Caco-2 (cell line): ENCODE results near the gene ERC2. TPM values are rescaled to one million over a fixed set of nuclear protein-coding genes. Genes with fewer than 3 reads are reported as not detected.

Experiments
- BruUV-seq: library from RNA; stranded (reverse); fragments of 400-500 nt; replicated peaks from 2 replicates; lab custom pipeline; 2021; lab: Mats Ljungman, UMichigan
- CTCF ChIA-PET: fragments of 300-600 bp; sonication (Branson Sonifier 250); formaldehyde crosslinking; loops from one replicate; lab custom pipeline; 2022; ENCODE audit warnings: antibody characterized with exemption; lab: Charles Lee
- POLR2A ChIA-PET: fragments of 300-600 bp; sonication (Branson Sonifier 250); formaldehyde crosslinking; loops from one replicate; lab custom pipeline; 2022; ENCODE audit warnings: antibody characterized with exemption; lab: Charles Lee
- DNase-seq, 2 experiments: peaks; one replicate each; pipeline versions ENCODE4 v3.0.0 to v3.0.0-alpha.2; 2020 to 2022
- H3K27me3 ChIP-seq: replicated peaks from 2 replicates; pipeline ENCODE4 v1.6.0; 2011; ENCODE audit warnings: low read length; ENCODE audit not compliant: control insufficient read depth, insufficient read depth
- H3K36me3 ChIP-seq: 2 replicates; pipeline ENCODE4 v1.5.1; 2011; ENCODE audit warnings: low read length; ENCODE audit not compliant: control insufficient read depth, insufficient read depth
- H3K4me1 ChIP-seq: fragments of 250-450 bp; sonication (Bioruptor Pico); 2 replicates; pipeline ENCODE4 v1.5.1; 2020; ENCODE audit warnings: mild to moderate bottlenecking
- H3K4me3 ChIP-seq: 2 replicates; pipeline ENCODE4 v1.5.1; 2011; ENCODE audit warnings: low read depth, mild to moderate bottlenecking, control low read depth, low read length
- H3K9me3 ChIP-seq: fragments of 250-450 bp; sonication (Bioruptor Pico); 2 replicates; pipeline ENCODE4 v1.5.1; 2020; ENCODE audit warnings: mild to moderate bottlenecking, moderate library complexity
- H3K27ac Mint-ChIP-seq: one replicate; pipeline ENCODE4 v1.8.0; 2022; ENCODE audit warnings: mixed read lengths; ENCODE audit not compliant: unreplicated experiment
- H3K27me3 Mint-ChIP-seq: one replicate; pipeline ENCODE4 v1.8.0; 2022; ENCODE audit warnings: mixed read lengths; ENCODE audit not compliant: insufficient read depth, unreplicated experiment
- H3K36me3 Mint-ChIP-seq: one replicate; pipeline ENCODE4 v1.8.0; 2022; ENCODE audit warnings: mild to moderate bottlenecking, mixed read lengths; ENCODE audit not compliant: insufficient read depth, unreplicated experiment
- H3K4me1 Mint-ChIP-seq: one replicate; pipeline ENCODE4 v1.8.0; 2022; ENCODE audit warnings: low read depth, mixed read lengths; ENCODE audit not compliant: unreplicated experiment
- H3K4me3 Mint-ChIP-seq: one replicate; pipeline ENCODE4 v1.8.0; 2022; ENCODE audit warnings: mild to moderate bottlenecking, moderate library complexity, mixed read lengths; ENCODE audit not compliant: unreplicated experiment
- H3K9me3 Mint-ChIP-seq: one replicate; pipeline ENCODE4 v1.8.0; 2022; ENCODE audit warnings: mixed read lengths; ENCODE audit not compliant: unreplicated experiment
- CTCF ChIP-seq, 2 experiments: fragments of 200-600 bp in 1 of 2; IDR thresholded peaks; 1 replicate in 1 of 2; 2 replicates in 1 of 2; pipeline versions ENCODE4 v1.5.1 to v1.8.0; 2011 to 2022; ENCODE audit warnings: antibody characterized with exemption in 1 of 2, control low read depth in 1 of 2, inconsistent platforms in 1 of 2, low read depth in 1 of 2, low read length in 1 of 2, mild to moderate bottlenecking in 1 of 2, moderate library complexity in 1 of 2; ENCODE audit not compliant: insufficient read depth in 1 of 2, severe bottlenecking in 1 of 2, unreplicated experiment in 1 of 2
- intact Hi-C: fragments of 100-400 bp; cut with micrococcal nuclease; formaldehyde crosslinking; loops from one replicate; pipeline ENCODE4 v1.10.0; 2022; ENCODE audit not compliant: unreplicated experiment
- total RNA-seq: library from RNA; stranded (reverse); gene quantifications from 2 replicates; pipeline ENCODE4 v1.2.3, GENCODE V29; 2022

The ERC2 gene
- total RNA-seq, 1 experiment from 2014 or later, result 0.54 TPM

DNA sequence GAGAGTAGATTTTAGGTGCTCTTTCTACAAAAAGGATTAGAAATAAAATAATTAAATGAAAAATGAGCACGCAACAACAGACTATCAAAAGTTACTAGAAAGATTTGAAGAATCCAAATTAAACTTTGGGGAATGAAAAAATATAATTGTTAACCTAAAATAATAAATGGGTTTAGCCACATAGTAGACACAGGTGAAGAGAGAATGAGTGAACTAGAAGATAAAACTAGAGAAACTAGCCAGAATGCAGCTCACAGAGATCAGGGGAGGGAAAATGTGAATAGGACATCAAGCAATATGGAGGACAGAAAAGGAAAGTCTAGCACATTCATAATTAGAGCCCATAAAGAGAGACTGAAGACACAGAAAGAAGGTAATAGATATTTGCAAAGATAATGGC is 670.5 kb downstream of the ERC2 start:
- TF ChIP-seq CTCF (IDR thresholded peaks at IDR 0.05; ENCODE audit: insufficient read depth in 1 of 2, low read depth in 1 of 2, low read length in 1 of 2, severe bottlenecking in 1 of 2, unreplicated experiment in 1 of 2), result no peak
- no TSS peak for BruUV-seq
- CTCF ChIA-PET, result no interaction called here
- no peak overlapping the region for H3K4me3 Mint-ChIP-seq
- no peaks in the 10 kb centered on the region for H3K9me3 ChIP-seq
- intact Hi-C loops, result no loop called here
- no peaks in the 10 kb centered on the region for H3K27me3 ChIP-seq
- no peak for DNase-seq
- H3K27ac Mint-ChIP-seq, result no peak overlapping the region
- no peaks in the 10 kb centered on the region for H3K36me3 Mint-ChIP-seq
- H3K4me1 Mint-ChIP-seq, result peaks cover 6% of the 10 kb centered on the region
- no peaks in the 10 kb centered on the region for H3K36me3 ChIP-seq
- no peak overlapping the region for H3K4me3 ChIP-seq
- H3K4me1 ChIP-seq, result no peaks in the 10 kb centered on the region
- peaks cover 10% of the 10 kb centered on the region for H3K9me3 Mint-ChIP-seq
- H3K27me3 Mint-ChIP-seq, result peaks cover 2% of the 10 kb centered on the region
- POLR2A ChIA-PET, result interaction anchor here (0.6 kb wide), 1 partner anchor 296 kb away, joined by 3 read pairs; no protein-coding TSS in a partner anchor

DNA sequence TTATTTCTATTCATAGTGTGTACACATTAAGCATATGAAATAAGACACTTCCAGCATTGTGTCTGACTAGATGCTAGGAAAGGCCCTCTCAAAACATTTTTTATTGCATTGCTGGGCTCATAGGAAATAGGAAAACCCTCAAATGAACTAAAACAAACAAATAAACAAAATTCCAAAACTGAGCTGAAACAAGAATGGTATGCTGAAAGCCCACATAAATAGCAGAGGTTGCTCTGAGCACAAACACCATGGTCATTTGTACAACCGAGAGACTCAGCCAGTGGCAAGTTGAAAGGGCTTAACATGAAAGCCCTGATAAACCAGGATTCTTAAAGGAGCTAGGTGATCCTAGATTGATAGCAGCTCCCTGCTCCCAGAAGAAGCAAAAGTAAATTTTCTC is 671.2 kb downstream of the ERC2 start:
- no peak for TF ChIP-seq CTCF (IDR thresholded peaks at IDR 0.05; ENCODE audit: insufficient read depth in 1 of 2, low read depth in 1 of 2, low read length in 1 of 2, severe bottlenecking in 1 of 2, unreplicated experiment in 1 of 2)
- Mint-ChIP-seq H3K9me3 (peaks cover 10% of the 10 kb centered on the region), H3K4me1 (peaks cover 6% of the 10 kb centered on the region), H3K4me3 (no peak overlapping the region), H3K36me3 (no peaks in the 10 kb centered on the region), H3K27ac (no peak overlapping the region), H3K27me3 (peaks cover 2% of the 10 kb centered on the region)
- intact Hi-C loops, result no loop called here
- H3K4me1 ChIP-seq, result no peaks in the 10 kb centered on the region
- no peaks in the 10 kb centered on the region for H3K9me3 ChIP-seq
- H3K4me3 ChIP-seq, result no peak overlapping the region
- no peaks in the 10 kb centered on the region for H3K36me3 ChIP-seq
- no peak for DNase-seq
- no peaks in the 10 kb centered on the region for H3K27me3 ChIP-seq
- POLR2A ChIA-PET, result interaction anchor here (0.6 kb wide), 1 partner anchor 295 kb away, joined by 3 read pairs; no protein-coding TSS in a partner anchor
- CTCF ChIA-PET, result no interaction called here
- BruUV-seq, result no TSS peak

- Mint-ChIP-seq H3K9me3 (peaks cover 10% of the 10 kb centered on the region), H3K27ac (no peak overlapping the region), H3K4me1 (peaks cover 6% of the 10 kb centered on the region), H3K4me3 (no peak overlapping the region), H3K36me3 (no peaks in the 10 kb centered on the region), H3K27me3 (peaks cover 2% of the 10 kb centered on the region)
- H3K9me3 ChIP-seq, result no peaks in the 10 kb centered on the region
- H3K4me3 ChIP-seq, result no peak overlapping the region
- no peaks in the 10 kb centered on the region for H3K27me3 ChIP-seq
- DNase-seq, result no peak
- H3K36me3 ChIP-seq, result no peaks in the 10 kb centered on the region
- TF ChIP-seq CTCF (IDR thresholded peaks at IDR 0.05; ENCODE audit: insufficient read depth in 1 of 2, low read depth in 1 of 2, low read length in 1 of 2, severe bottlenecking in 1 of 2, unreplicated experiment in 1 of 2), result no peak
- ChIA-PET CTCF (no interaction called here), POLR2A (no interaction called here)
- no TSS peak for BruUV-seq
- intact Hi-C loops, result no loop called here
- no peaks in the 10 kb centered on the region for H3K4me1 ChIP-seq
Observed at GRCh38 chr3:55796533-55796932, 671.7 kb downstream of the ERC2 start.
